GM21576 (cell line): ENCODE data around the gene RNF144A.
"Not testable (repeated sequence)": the region's sequence is repeated elsewhere in the genome, so short reads cannot be mapped to it uniquely, and the experiment has no call there.

ENCODE experiments used
- ATAC-seq: cut with Tn5 transposase; IDR thresholded peaks from one replicate; pipeline ENCODE4 v1.9.1; 2021; ENCODE audit warnings: mild to moderate bottlenecking, moderate library complexity; ENCODE audit not compliant: unreplicated experiment

The RNF144A gene

DNA sequence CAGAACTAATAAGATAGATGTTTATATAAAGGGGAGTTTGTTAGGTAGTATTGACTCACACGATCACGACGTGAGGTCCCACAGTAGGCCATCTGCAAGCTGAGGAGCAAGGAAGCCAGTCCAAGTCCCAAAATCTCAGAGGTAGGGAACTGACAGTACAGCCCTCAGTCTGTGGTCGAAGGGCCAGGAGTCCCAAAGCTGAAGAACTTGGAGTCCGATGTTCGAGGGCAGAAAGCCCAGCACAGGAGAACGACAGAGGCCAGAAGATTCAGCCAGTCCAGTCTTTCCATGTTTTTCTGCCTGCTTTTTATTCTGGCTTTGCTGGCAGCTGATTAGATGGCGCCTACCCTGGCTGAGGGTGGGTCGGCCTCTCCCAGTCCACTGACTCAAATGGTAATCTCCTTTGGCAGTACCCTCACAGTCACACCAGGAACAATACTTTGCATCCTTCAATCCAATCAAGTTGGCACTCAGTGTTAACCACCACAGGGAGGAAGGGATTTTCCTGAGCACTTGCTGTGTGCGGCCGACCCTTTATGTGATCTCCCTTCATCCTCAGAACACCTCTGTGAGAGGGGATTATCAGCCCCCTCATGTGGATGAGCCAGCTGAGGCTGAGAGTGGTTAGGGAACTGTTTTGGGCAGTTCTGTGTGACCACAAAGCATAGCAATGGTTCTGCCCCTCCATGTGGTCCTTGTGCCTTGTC, 78.3 kb downstream of the RNF144A start:
- ATAC-seq = no peak

DNA sequence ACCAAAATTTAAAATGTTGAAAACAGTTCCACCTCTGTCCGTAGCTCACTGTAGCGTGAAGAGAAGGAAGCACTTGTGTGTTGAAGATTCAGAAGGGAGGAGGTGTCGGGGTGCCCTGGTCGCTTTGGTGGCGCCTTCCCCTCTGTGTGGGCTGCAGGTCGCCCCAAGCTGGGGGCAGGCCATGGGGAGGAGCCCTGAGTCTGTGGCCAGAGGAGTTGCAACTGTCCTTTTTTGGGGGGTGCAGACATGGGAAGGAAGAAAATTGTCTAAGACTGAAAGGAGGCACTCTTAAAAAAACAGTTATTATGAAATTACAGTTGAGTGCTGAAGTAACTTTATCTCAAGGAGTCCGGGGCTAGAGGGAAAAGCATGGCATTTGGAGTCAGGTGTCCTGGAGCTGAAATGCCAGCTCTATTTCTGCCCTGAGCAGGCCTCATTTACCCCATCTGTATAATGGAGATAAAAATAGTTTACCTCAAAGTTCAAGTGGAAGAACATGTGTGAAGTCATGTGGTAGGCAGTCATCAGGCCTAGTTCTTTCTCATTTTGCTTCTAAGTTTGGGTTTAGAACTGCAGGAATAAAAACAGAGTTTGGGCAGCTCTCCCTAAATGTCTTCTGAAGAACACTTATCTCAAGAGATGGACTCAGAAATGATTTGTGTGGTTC, 82.1 kb downstream of the RNF144A start:
- ATAC-seq = peak; percentile 87

DNA sequence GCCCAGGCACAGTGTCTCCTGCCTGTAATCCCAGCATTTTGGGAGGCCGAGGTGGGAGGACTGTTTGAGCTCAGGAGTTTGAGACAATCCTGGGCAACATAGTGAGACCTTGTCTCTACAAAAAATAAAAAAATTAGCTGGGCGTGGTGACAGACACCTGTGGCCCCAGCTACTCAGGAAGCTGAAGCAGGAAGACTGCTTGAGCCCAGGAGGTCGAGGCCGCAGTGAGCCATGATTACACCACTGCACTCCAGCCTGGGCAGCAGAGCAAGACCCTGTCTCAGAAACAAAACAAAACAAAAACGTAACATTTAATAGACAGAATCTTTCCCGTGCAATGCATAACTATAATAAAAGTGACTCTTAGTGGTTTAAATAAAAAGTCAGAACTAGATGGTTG, 84.2 kb downstream of the RNF144A start:
- ATAC-seq = not testable (repeated sequence)

DNA sequence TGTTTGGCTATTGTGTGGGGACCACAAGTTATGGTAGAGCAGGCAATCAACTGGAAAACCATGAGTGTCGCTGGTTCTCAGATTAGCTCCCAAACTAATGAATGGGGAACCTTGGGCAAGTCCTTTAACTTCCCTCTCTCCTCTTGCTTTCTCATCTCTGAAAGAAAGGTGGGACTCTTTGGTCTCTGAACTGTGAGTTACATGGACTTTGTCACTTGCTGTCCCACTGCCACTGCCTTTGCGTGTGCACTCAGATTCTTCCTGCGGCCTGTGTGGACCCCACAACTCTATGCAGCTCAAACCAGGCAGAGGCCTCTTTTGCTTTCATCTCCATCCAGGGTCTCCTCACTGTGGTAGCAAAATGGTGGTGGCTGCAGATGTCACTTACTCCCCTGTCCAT, 86.7 kb downstream of the RNF144A start:
- ATAC-seq = no peak

DNA sequence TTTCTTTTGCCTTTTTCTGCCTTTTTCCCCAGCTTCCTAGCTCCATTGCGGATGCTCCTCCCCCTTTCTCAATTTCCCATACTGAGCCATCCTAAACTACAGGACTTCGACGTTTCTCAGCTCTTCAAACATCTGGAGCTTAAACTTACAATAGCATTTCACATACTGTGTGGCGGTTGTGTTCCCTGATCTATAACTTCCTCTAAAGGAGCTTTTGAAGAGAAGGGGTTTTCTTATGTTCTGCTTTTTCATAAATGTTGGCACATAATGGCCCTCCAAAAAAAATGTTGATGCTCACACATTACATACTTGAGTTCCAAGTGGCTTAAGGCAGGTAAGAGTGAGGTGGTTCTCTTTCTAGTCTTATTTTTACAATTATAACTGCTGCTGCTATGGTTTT, 87.4 kb downstream of the RNF144A start:
- no peak for ATAC-seq

DNA sequence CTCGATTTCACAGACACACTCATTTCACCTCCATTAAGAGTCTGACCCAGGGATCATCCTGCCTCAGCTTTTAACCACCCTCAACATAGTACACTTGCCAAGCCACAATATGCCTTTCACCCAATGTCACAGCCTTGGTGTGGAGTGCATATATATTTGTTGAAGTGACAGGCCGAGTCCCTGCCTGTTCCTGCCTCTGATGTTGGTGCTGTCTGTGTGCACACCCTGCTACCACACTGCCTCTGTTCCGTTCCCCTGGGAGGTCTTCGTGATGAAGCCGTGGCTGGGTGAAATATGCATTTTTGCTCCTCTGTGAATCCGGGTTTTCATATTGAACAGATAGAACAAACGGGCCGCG, 90.3 kb downstream of the RNF144A start:
- no peak for ATAC-seq

DNA sequence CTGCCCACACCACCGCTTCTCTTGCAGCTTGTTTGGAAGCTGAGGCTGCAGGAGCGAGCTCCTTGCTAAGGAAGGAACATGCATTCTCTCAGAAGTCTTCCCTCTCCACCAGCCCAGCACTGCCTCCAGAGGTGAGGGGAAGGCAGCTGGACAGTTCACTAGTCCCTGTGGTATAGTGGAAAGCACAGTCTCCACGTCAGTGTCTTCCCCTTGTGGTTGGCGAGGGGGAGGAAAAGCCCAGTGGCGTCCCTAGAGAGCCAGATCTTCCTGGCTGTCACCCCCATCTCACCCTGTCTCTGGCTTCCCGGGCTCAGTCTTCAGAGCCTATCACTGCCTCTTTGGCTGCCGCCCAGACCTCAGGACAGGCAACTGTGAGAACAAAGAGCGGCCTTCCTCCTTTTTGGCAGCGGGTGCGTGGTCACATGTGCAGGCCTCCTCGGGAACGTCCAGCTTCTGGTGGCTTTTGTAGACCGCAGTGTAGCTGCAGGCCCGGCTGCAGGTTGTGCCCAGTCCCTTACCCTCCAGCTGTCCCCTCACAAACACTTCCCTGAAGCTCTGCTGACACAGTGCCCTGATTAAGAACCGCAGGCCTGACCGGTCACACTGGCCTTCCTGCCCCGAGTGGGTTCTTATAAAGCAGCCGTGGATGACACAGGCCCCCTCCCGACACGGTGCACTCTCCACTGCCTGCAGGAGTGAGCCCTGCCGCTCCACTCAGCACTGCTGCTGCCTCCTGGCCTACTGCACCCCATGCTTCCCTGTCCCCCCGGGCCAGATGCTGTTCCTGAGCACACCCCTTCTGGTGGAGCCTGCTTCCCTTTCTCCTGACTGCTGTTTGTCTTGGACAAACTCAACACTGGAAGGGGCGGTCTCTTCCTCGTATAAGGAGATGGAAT, 90.9 kb downstream of the RNF144A start:
- no peak for ATAC-seq

DNA sequence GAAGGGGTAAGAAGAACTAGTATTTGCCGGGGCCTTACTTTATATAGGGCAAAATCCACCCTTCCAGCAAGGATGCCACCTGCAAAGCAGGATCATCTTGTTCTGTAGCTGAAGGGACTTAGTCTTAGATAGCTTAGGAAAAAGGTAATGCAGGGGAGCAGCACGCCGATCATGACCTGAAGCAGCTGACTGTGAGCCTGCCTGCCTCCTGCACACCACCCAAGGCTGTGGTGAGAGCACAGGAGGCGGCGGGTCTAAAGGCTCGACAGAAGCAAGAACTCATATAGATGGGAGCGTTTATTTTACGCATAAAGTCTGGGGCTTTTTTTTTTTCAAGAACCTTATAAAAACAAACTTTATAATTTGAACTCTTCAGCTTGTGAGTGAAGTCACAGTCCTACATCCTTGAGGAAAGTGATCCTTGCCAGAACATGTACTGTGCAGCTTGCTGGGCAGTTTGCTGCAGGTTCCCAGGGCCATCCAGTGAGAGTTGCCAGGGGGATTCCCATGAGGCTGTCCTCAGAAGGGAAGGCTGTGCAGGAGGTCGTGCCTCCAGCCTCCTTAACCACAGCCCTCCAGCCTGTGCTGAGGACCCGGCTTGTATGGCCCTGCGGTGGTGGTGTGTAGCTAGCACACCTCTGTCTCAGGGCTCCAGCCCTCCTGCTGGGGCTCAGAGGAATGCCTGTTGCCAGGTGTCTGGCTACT, 92.1 kb downstream of the RNF144A start:
- ATAC-seq = no peak

DNA sequence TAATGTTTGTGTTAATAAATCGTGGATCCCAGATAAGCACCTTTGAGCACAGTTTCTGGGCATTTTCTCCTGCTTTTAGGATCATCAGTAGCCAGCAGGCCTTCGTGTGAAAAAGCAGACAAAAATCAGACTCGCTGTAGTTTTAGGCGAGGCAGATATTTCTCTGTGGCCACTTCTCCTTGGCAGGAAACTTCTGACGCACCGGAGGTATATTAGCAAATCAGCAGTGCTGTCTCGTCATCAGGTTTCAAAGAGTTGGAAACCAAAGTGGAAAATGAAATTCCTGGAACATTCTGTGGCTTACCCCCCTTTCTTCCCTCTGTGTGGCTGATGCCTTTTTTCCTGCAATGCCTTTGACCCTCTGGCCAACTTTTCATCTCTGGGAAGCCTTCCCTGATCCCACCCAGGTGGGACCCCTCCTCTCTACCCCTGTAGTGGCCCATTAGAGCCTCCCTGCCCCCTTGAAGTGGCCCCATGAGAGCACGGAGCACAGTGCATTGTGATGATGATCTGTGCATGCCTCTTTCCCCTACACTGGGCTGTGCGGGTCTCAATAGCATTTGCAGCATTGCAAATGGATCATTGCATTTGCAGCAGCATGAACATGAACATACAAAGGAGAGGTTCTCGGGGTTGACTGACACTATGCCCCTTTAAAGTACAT, 93.3 kb downstream of the RNF144A start:
- no peak for ATAC-seq

DNA sequence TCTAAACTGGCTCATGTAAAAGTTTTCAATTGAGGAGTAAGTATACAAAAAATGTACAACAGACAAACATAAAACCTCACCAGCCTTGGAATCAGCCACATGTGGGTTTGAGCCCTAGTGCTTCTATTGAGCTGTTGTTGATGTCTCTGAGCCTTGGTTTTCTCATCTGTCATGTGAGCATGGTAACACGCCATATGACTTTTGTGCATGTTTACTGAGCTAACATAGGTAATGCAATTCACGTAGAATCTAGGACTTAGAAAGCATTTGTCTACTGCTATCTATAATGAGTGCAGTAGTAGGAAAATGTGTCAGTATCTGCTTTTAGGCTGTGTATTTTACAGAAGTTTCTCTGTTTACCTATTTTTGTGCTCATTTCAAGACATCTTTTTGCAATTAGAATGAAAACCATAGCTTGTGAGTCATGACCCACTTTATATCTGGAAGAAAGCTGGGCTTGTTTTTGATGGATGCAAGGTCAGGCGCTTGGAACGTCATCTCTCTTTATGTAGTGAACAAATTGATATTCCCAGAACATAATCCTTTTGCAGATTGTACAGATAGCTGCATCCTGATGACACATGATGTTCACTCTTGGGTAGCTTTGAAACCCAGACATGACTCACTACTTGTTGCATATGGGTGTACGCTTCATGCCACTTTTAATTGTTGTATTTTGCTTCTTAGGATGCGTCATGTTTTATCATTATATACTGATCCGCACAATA, 94.3 kb downstream of the RNF144A start:
- no peak for ATAC-seq

DNA sequence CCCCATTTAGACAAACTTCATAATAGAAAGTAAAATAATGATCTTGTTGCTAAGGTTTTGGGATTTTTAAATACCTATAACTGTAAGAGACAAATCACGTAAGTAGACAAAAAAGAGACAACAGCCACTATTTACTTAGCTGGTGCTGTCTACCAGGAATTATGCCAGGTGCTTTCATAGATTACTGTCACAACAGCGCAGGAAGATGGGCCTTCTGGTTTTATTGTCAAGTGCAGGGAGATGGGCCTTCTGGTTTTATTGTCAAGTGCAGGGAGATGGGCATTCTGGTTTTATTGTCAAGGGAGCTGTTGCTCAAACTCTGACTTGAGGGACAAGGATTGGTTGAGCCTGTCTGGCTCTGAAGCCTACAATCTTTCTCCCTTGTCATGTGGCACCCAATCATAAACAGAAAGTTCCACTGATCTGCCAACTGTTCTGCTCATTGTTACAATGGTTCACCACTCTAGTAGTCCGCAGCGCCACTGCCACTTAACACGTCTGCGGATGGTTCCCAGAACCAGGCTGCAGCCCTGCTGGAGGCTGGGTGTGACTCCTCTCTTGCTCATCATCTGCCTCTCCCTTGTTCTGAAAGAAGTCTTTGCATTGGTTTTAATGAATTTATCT, 95.0 kb downstream of the RNF144A start:
- no peak for ATAC-seq

DNA sequence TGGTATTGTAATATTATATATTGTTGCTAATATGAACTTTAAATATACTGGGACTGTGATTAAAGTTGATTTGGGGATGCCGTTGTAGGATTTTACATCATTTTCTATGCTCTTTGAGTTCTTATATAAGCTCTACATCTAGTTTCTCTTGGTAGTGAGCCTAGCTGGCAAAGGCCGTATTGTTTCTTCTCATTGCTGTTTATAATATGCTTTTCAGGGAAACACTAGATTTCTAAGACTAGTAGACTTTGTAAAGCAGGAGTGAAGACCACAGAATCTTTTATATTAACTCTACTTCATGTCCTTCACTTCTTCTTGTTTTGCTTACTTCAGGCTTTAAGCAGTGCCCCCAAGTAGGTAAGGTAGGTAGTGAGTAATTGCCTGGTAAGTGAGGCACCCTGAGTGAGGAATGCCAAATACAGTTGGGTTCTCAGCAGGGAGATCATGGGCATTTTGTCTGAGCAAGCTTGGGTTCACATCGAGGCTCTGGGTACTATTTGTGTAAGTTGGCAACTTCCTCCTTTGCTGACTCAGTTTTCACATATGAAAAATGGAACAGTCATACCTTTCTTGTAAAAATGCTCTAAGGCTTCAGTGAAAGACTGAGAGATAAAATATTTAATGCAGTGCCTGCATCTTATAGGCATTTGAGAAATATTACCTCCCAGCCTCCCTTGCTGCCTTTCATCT, 96.4 kb downstream of the RNF144A start:
- no peak for ATAC-seq

DNA sequence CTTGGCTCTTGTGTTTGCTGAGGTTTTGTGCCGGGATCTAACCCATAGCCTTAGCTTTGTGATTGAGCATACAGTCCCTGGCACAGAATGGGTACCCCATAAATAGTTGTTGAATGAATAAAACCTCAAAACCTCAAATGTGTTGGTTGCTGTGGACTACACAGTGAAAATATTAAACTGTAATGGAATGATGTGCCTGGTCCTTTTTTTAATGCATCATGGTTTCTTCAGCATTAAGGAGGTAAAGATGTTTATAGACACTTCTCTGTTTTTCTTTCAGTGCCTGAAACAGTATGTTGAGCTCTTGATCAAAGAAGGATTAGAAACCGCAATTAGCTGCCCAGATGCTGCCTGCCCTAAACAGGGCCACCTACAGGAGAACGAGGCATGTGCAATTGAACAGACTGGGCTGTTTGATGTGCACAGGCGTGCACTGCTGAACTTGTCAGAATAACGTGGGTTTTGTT, 97.0 kb downstream of the RNF144A start:
- ATAC-seq = peak; percentile 76

DNA sequence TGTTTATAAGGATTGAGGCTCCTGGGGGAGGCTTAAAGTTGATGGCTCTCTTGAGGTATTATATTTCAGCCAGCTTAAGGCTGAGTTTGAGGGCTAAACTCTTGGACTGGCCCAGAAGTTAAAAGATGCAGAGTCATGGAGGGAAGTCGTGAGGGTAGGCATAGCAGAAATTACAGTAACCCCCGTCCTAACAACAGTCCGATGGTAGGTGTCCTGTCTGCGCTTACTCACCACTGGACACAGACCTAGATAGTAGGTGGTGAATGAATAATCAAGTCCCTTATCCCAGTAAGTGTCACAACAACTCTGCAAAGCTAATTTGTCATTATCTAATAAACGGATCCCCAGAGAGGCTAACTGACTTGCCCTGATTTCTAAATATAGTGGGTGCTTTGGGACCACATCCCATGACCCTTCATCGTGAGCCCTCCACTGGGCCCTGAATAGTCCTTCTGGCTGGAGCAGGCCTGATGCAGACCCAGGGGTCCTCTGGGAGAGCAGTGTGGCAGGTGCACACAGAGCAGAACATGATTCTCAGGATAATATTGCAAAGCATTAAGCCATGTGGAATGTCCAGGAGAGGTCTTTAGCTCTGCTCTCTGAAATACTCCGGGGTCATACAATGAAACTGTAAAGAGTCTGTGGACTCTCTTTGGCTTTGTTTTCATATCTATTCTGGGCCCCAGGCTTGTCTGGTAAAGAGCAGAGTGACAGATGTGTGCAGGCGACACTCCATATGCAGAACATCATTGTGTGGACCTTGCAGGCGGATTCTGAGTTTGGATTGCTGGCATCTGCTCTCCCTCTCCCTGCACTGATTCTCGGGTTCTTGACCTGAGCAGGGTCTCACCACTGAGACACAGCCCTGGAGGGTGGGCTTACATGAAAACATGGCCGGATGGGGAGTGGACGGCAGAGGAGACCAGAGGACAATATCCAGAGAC, 98.1 kb downstream of the RNF144A start:
- no peak for ATAC-seq

DNA sequence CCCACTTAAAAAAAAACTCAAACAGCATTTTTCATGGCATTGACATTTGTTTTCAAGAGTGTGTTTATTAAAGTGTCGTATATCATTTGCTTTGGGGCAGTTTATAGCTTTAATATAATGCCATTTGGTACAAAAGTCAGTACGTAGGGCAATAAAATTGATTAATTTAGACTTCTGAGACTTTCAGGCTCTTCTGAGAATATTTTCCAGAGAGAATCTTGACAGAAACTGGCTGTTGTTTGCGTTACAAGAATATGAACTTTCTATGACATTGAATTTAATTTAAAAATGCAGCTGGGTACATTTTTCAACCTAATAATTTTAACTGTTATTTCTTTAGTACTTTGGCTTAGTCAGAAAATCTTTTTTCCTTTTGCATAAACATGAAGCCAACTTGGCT, 98.9 kb downstream of the RNF144A start:
- no peak for ATAC-seq

DNA sequence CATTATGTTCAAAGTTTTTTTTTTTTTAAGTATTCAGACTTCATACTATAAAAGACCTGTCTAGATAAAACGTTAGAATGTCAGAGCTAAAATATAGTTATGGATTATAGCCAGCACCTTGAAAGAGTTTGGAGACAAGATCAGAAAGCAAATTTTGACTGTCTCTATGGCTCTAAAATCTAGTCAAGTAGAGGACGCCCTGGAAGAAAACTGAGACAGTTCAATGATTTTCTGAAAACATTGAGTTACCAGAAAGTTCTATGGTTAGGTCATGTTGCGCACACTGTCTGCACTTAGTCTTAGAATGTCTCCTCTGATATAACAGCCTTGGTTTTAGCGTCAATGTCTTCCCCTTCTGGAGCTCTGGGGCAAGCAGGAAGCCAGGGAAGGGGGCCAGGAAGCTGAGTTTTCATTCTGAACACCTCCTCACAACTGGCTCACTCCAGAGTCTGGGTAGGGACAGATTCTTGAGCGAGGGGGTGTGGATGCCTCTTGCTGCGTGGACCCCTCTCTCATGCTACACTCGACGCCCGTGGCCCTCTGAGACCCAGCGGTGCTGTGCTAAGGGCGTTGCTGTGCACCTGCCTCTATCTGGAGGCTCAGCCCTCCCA, 99.5 kb downstream of the RNF144A start:
- ATAC-seq = no peak

DNA sequence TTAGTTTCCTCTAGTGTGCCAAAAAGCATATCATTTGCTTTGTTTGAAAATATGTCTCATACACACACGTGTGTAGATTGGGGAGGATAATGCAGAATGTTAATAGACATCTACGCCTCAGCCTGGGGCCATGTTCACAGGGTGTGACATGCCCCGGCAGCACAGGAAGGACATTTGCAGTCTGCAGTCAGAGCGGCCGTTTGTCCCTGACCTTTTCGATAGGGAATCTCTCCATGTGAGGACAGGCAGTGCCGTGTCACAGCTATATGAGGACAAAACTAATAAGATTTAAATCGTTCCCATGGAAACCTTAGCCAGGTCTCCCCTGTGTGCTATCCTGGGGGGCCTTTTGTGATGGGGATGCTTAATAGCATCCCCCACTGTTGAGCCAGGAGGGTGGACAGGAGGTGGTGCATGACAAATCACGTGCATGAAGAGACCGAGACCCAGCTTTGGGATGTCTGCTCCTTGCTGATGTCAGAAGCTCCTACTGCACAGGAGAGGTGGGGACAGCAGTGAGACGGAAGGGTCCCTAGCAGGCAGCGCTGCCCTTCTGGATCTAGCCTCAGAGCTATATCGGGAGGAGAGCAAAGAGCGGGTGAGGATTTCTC, 100.6 kb downstream of the RNF144A start:
- no peak for ATAC-seq
